Activated CD8-positive, alpha-beta memory T cell treated with anti-CD3 and anti-CD28 coated beads, Interleukin-2, amount 50 U/mL, for 24 hours (primary cell): ENCODE measurements around the gene AADAC.
"Not testable (repeated sequence)": the region's sequence is repeated elsewhere in the genome, so short reads cannot be mapped to it uniquely, and the experiment has no call there.

Experiments used
- DNase-seq: peaks from one replicate; pipeline ENCODE4 v3.0.0-alpha.2; 2020; ENCODE audit errors: extremely low read depth

AADAC gene

GRCh38 chr3:151798466-151798865 lies 15.4 kb upstream of the AADAC start:
- no peak for DNase-seq

GRCh38 chr3:151800431-151800830 lies 13.5 kb upstream of the AADAC start:
- DNase-seq = no peak

GRCh38 chr3:151804267-151804666 lies 9.6 kb upstream of the AADAC start:
- no peak for DNase-seq

GRCh38 chr3:151806838-151807237 lies 7.1 kb upstream of the AADAC start:
- DNase-seq = no peak

GRCh38 chr3:151808926-151809325 lies 5.0 kb upstream of the AADAC start:
- DNase-seq = not testable (repeated sequence)

GRCh38 chr3:151811474-151811873 lies 2.4 kb upstream of the AADAC start:
- DNase-seq = no peak

GRCh38 chr3:151814588-151814987 lies 672 bp downstream of the AADAC start:
- no peak for DNase-seq

GRCh38 chr3:151816091-151816604 lies 2.2 kb downstream of the AADAC start:
- DNase-seq = no peak

GRCh38 chr3:151817473-151817872 lies 3.6 kb downstream of the AADAC start:
- no peak for DNase-seq

GRCh38 chr3:151818361-151818760 lies 4.4 kb downstream of the AADAC start:
- DNase-seq = no peak

- DNase-seq = no peak
Observed at GRCh38 chr3:151819910-151820309, 6.0 kb downstream of the AADAC start.

- DNase-seq = no peak
Observed at GRCh38 chr3:151827816-151828215, 13.9 kb downstream of the AADAC start.

- no peak for DNase-seq
Observed at GRCh38 chr3:151835751-151836525, 22.0 kb downstream of the AADAC start.

- DNase-seq = no peak
Observed at GRCh38 chr3:151837057-151837456, 23.1 kb downstream of the AADAC start.

GRCh38 chr3:151838574-151839312 lies 24.8 kb downstream of the AADAC start:
- DNase-seq = peak; percentile 4

GRCh38 chr3:151839313-151839631 lies 25.4 kb downstream of the AADAC start:
- no peak for DNase-seq

GRCh38 chr3:151841801-151842200 lies 27.9 kb downstream of the AADAC start:
- no peak for DNase-seq

- DNase-seq = no peak
Observed at GRCh38 chr3:151843275-151843674, 29.4 kb downstream of the AADAC start.

- DNase-seq = no peak
Observed at GRCh38 chr3:151845306-151845905, 31.5 kb downstream of the AADAC start.

GRCh38 chr3:151850065-151850464 lies 36.1 kb downstream of the AADAC start:
- not testable (repeated sequence) for DNase-seq

- DNase-seq = no peak
Observed at GRCh38 chr3:151852074-151852811, 38.3 kb downstream of the AADAC start.

- DNase-seq = no peak
Observed at GRCh38 chr3:151856118-151856517, 42.2 kb downstream of the AADAC start.
